ENCODE results near the gene THOC5.

The THOC5 gene

GRCh38 chr22:29480512-29481264 is 72.9 kb downstream of the THOC5 start:
- Histone ChIP-seq H4K20me1 (ENCODE audit: insufficient read depth, low read length, poor library complexity, severe bottlenecking) (no peaks in the 10 kb centered on the region), H2AFZ (ENCODE audit: low read length) (no peak overlapping the region), H3F3A (ENCODE audit: low read depth) (no peaks in the 10 kb centered on the region), H3K4me2 (ENCODE audit: low read depth, low read length, poor library complexity, severe bottlenecking) (no peak overlapping the region), H3K79me2 (ENCODE audit: insufficient read depth, low read length) (no peaks in the 10 kb centered on the region), H3K9ac (ENCODE audit: low read depth, low read length, poor library complexity, severe bottlenecking) (no peak overlapping the region), H3K9me2 (replicated peaks; ENCODE audit: low read depth, low read length) (no peaks in the 10 kb centered on the region), H3K27me3 (ENCODE audit: insufficient read depth, low read length, poor library complexity, severe bottlenecking) (no peaks in the 10 kb centered on the region), H3K36me3 (ENCODE audit: insufficient read depth, low read length) (no peaks in the 10 kb centered on the region), H3K4me3 (ENCODE audit: low read length, poor library complexity, severe bottlenecking) (no peak overlapping the region), H3K4me1 (ENCODE audit: insufficient read depth, low read length, poor library complexity, severe bottlenecking) (no peaks in the 10 kb centered on the region), H3K9me3 (ENCODE audit: insufficient read depth, low read depth, low read length) (no peaks in the 10 kb centered on the region)
- no peak for TF ChIP-seq CTCF (conservative IDR thresholded peaks at IDR 0.05; ENCODE audit: low read length)
- TF ChIP-seq EZH2phosphoT487 (IDR thresholded peaks at IDR 0.05; ENCODE audit: borderline replicate concordance) = no peak

GRCh38 chr22:29480262-29480511 is 73.4 kb downstream of the THOC5 start:
- Histone ChIP-seq H3K9me3 (ENCODE audit: insufficient read depth, low read depth, low read length) (no peaks in the 10 kb centered on the region), H4K20me1 (ENCODE audit: insufficient read depth, low read length, poor library complexity, severe bottlenecking) (no peaks in the 10 kb centered on the region), H3K4me1 (ENCODE audit: insufficient read depth, low read length, poor library complexity, severe bottlenecking) (no peaks in the 10 kb centered on the region), H3K79me2 (ENCODE audit: insufficient read depth, low read length) (no peaks in the 10 kb centered on the region), H3F3A (ENCODE audit: low read depth) (no peaks in the 10 kb centered on the region), H3K27me3 (ENCODE audit: insufficient read depth, low read length, poor library complexity, severe bottlenecking) (no peaks in the 10 kb centered on the region), H3K36me3 (ENCODE audit: insufficient read depth, low read length) (no peaks in the 10 kb centered on the region), H3K9me2 (replicated peaks; ENCODE audit: low read depth, low read length) (no peaks in the 10 kb centered on the region), H3K4me2 (ENCODE audit: low read depth, low read length, poor library complexity, severe bottlenecking) (no peak overlapping the region), H3K4me3 (ENCODE audit: low read length, poor library complexity, severe bottlenecking) (no peak overlapping the region), H3K9ac (ENCODE audit: low read depth, low read length, poor library complexity, severe bottlenecking) (no peak overlapping the region), H2AFZ (ENCODE audit: low read length) (no peak overlapping the region)
- TF ChIP-seq CTCF (conservative IDR thresholded peaks at IDR 0.05; ENCODE audit: low read length) (no peak), EZH2phosphoT487 (IDR thresholded peaks at IDR 0.05; ENCODE audit: borderline replicate concordance) (no peak)

- Histone ChIP-seq H3K27me3 (ENCODE audit: insufficient read depth, low read length, poor library complexity, severe bottlenecking) (no peaks in the 10 kb centered on the region), H2AFZ (ENCODE audit: low read length) (no peak within 1 kb of the TSS), H3K9me2 (replicated peaks; ENCODE audit: low read depth, low read length) (no peaks in the 10 kb centered on the region), H3K4me2 (ENCODE audit: low read depth, low read length, poor library complexity, severe bottlenecking) (no peak within 1 kb of the TSS), H3K9me3 (ENCODE audit: insufficient read depth, low read depth, low read length) (no peaks in the 10 kb centered on the region), H3K4me1 (ENCODE audit: insufficient read depth, low read length, poor library complexity, severe bottlenecking) (no peaks in the 10 kb centered on the region), H3K9ac (ENCODE audit: low read depth, low read length, poor library complexity, severe bottlenecking) (no peak within 1 kb of the TSS), H3K4me3 (ENCODE audit: low read length, poor library complexity, severe bottlenecking) (no peak within 1 kb of the TSS), H4K20me1 (ENCODE audit: insufficient read depth, low read length, poor library complexity, severe bottlenecking) (no peaks in the 10 kb centered on the region), H3F3A (ENCODE audit: low read depth) (no peaks in the 10 kb centered on the region), H3K36me3 (ENCODE audit: insufficient read depth, low read length) (no peaks in the 10 kb centered on the region), H3K79me2 (ENCODE audit: insufficient read depth, low read length) (no peaks in the 10 kb centered on the region)
- TF ChIP-seq EZH2phosphoT487 (IDR thresholded peaks at IDR 0.05; ENCODE audit: borderline replicate concordance) = no peak
Measured at GRCh38 chr22:29479417-29480261, 73.9 kb downstream of the THOC5 start, which contains the start of gene NEFH. Gene NEFH (plus strand): TSS chr22:29480218. CDS start chr22:29480263, 45 bp downstream.
